GDM1 (cell line): Measurements from ENCODE around the gene HMG20B.
"Not testable (repeated sequence)": the region's sequence is repeated elsewhere in the genome, so short reads cannot be mapped to it uniquely, and the experiment has no call there.

Experiments used
- DNase-seq: peaks from one replicate; lab custom pipeline; 2025; lab: John Stamatoyannopoulos, UW

HMG20B gene

DNA sequence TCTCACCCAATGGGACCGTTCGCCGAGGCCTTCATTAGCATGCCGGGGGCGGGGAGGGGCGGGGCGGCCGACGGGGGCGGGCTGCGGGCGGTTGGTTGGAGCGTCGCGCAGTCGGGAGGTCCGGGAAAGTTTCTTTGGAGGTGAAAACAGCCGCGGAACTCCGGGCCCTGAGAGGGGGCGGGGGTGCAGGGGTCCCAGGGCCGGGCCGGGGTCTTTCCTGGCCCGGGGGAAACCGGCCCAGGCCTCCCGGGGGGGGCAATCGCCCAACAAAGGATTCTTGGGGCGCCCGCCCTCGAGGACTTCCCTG lies at the start of gene HMG20B:
Gene HMG20B (plus strand): TSS at position 90 of the 307 bp plus-strand sequence. CDS start 366 bp downstream, outside the sequence.
- DNase-seq, result no peak

DNA sequence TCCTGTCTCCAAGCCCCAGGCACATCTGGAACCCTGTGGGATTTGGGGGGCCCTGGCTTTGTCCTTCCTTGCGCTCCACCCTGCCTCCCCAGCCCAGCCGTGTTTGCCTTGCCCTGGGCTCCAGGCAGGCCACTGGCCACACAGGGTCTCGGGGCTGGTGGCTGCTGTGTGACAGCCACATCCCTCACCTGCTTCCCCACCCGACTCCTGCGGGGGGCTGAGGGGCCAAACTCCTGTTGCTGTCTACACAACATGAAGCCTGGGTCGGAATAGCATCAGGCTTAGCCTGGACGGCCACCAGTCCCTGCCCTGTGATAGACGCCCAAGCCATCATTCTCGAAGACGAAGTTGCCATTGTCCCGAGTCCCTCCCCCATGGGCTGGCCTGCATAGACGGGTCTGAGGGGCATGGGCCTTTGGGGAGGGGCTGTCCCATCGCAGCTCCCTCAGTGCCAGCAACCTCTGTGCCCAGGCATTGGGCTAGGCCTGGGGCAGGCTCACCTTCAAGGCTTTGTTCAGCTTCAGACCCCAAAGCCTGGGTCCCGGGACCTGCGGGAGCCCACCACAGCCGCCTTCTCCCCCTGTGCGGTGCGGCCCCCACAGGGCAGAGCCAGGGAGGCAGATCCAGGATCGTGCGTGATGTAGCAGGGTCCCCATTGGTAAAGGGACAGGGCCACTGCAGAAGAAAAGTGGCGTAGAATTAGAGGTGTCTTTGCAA lies 49.2 kb upstream of the HMG20B start:
- DNase-seq, result no peak

- DNase-seq, result no peak
Observed at GRCh38 chr19:3524078-3524842, 48.5 kb upstream of the HMG20B start.

GRCh38 chr19:3524904-3525451 lies 47.8 kb upstream of the HMG20B start:
- DNase-seq, result no peak

GRCh38 chr19:3526507-3527237 lies 46.1 kb upstream of the HMG20B start:
- no peak for DNase-seq

DNA sequence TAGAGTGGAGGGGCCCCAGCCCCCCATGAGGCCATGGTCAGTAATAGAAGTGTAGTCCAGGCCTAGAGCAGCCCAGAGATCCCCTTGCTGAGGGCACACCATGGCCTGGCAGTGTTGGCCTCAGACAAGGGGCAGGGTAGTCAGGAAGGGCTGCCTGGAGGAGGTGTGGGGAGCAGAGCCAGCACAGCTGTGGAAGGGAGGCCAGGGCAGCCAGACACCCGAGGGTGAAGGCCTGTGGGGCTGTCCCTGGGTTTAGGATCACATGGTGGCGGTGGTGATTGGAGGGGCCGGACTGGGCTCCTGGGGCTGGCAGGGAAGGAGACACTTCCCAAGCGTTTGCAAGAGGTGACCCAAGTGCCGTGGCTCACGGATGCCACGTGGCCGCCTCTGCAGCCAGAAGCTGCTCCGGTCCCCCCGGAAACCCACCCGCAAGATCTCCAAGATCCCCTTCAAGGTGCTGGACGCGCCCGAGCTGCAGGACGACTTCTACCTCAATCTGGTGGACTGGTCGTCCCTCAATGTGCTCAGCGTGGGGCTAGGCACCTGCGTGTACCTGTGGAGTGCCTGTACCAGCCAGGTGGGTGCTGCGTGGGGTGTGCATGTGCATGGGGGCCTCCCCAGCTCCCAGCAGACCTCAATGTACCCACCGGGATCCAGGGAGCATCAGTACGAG lies 45.4 kb upstream of the HMG20B start:
- no peak for DNase-seq

- DNase-seq, result no peak
Observed at GRCh38 chr19:3528080-3528479, 44.7 kb upstream of the HMG20B start.

- DNase-seq, result no peak
Observed at GRCh38 chr19:3528539-3529211, 44.1 kb upstream of the HMG20B start.

DNA sequence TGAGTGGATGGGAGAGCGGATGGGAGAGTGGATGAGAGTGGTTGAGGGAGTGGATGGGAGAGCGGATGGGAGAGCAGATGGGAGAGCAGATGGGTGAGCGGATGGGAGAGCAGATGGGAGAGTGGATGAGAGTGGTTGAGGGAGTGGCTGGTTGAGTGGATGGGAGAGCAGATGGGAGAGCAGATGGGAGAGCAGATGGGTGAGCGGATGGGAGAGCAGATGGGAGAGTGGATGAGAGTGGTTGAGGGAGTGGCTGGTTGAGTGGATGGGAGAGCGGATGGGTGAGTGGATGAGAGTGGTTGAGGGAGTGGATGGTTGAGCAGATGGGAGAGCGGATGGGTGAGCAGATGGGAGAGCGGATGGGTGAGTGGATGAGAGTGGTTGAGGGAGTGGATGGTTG lies 43.4 kb upstream of the HMG20B start:
- not testable (repeated sequence) for DNase-seq

GRCh38 chr19:3530389-3530788 lies 42.4 kb upstream of the HMG20B start:
- DNase-seq, result no peak

DNA sequence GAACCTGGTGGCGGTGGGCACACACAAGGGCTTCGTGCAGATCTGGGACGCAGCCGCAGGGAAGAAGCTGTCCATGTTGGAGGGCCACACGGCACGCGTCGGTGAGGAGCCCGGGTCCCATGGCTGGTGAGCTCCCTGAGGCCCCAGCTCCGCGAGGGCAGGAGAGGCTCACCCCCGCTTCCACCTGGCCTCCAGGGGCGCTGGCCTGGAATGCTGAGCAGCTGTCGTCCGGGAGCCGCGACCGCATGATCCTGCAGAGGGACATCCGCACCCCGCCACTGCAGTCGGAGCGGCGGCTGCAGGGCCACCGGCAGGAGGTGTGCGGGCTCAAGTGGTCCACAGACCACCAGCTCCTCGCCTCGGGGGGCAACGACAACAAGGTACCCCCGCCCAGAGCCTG lies 41.0 kb upstream of the HMG20B start:
- DNase-seq, result no peak

DNA sequence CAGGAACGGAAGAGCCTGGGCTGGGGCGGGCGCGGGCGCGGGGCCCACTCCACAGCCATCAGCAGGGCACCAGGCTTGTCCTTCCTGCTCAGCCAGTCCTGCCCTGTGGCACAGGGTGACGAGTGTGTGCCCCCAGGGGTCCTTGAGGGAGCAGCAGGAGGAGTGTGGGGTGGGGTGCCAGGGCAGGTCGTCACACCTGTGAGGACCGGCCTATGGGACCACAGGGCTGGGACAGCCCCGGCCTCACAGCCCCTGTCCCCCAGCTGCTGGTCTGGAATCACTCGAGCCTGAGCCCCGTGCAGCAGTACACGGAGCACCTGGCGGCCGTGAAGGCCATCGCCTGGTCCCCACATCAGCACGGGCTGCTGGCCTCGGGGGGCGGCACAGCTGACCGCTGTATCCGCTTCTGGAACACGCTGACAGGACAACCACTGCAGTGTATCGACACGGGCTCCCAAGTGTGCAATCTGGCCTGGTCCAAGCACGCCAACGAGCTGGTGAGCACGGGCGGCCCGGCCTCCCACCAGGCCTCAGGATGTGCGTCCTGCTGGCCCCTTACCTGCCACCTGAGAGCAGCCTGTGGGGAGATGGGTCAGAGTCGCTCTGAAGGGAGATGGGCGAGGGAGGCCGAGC lies 40.5 kb upstream of the HMG20B start:
- no peak for DNase-seq

GRCh38 chr19:3533033-3533432 lies 39.7 kb upstream of the HMG20B start:
- DNase-seq, result no peak

GRCh38 chr19:3533563-3534216 lies 39.1 kb upstream of the HMG20B start:
- no peak for DNase-seq

- no peak for DNase-seq
Observed at GRCh38 chr19:3534375-3535234, 38.1 kb upstream of the HMG20B start.

DNA sequence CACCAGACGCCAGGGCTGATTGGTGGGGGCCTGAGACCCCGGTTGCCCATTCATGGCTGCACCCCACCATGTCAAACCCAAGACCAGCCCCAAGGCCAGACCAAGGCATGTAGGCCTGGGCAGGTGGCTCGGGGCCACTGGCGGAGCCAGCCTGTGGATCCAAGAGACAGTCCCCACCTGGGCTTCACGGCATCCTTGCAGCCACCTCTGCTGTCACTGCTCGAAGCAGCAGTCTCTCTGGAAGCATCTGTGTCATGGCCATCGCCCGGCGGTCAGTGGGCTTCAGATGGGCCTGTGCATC lies 37.6 kb upstream of the HMG20B start:
- no peak for DNase-seq

DNA sequence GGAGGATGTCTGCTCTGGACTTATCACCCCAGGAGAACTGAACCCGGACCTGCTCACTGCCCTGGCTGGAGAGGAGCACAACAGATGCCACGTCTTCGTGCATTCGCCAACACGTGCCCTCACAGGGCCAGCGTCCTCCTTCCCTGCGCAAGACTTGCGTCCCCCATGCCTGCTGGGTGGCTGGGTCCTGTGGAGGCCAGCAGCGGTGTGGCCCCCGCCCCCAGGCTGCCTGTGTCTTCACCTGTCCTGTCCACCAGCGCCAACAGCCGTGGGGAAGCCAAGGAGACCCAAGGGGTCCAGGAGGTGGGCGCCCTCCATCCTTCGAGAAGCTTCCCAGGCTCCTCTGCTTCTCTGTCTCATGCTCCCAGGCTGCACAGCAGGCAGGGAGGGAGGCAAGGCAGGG lies 37.2 kb upstream of the HMG20B start:
- no peak for DNase-seq

DNA sequence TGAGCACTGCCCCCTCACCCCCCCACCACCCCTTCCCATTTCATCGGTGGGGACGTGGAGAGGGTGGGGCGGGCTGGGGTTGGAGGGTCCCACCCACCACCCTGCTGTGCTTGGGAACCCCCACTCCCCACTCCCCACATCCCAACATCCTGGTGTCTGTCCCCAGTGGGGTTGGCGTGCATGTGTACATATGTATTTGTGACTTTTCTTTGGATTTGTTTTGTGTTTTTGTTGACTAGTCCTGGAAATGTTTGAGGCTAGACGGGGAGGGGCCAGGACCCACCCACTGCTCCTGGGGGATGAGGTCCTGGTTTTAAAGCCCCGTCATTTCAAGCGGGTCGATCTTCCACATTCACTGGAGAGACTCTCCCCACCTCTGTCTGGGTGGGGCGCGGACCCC lies 36.8 kb upstream of the HMG20B start:
- DNase-seq, result no peak

DNA sequence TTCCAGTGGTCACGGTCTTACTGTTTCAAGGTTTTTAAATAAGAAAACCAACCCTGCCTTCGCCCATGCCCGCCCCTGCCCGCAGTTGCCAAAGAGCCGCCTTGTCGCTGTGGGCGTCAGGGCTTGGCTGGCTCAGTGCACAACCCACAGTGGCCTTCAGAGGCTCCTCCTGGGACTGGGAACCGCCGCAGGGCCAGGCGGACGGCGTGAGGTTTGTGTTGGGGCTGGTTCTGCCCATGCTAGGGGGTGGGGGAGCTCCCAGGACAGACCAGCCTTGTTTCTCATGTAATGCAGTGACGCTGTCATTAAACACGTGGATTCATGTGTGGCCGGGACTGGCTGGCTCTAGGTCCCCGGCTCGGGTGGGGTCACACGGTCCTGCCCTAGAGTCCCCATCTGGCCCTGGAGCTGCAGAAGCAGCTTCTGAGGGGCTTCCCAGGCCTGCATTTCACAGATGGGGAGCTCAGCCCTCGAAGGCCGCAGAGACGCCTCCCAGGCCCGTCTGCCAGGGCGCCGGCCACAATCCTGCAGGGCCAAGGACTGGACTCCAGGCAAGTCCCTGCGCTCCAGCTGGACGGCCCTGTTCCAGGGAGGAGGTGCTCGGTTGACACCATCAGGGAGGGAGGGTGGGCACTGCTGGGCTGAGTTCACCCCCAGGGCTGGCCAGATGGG lies 36.2 kb upstream of the HMG20B start:
- no peak for DNase-seq
